AG10803 (cell line): ENCODE measurements around the gene FOXP1.

ENCODE experiments used
- DNase-seq: peaks from one replicate; pipeline ENCODE4 v3.0.0; 2010; ENCODE audit warnings: low read depth
- H3K4me3 ChIP-seq: 2 replicates; pipeline ENCODE4 v1.5.1; 2011; ENCODE audit warnings: mild to moderate bottlenecking, low read length, control low read depth
- TF ChIP-seq, protein P1 (sequence below): conservative IDR thresholded peaks from 2 replicates; pipeline ENCODE4 v1.5.1; 2011; ENCODE audit warnings: mild to moderate bottlenecking, low read length, control low read depth, inconsistent platforms

FOXP1 gene

DNA sequence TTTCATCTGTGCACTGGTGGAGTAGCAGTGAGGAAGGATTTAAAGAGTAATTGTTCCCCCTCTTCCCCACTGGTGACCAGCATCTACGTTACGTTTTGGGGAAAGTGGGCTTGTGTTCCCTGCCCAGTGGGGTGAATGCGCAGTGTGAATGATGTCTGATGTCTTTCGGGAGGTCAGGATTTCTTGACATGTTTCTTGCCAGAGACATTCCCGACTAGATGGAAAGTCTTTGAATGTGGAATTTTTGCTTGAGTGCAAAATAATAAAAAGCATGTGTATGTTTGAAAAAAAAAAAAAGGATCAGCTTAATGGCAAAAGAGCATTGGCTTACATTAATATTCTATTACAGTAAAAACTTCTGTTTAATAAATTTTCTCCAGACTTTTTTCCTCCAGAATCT is 632.2 kb downstream of the FOXP1 start:
- DNase-seq: peak; percentile 40

GRCh38 chr3:70947579-70947978 is 635.9 kb downstream of the FOXP1 start:
- TF ChIP-seq, protein P1, sequence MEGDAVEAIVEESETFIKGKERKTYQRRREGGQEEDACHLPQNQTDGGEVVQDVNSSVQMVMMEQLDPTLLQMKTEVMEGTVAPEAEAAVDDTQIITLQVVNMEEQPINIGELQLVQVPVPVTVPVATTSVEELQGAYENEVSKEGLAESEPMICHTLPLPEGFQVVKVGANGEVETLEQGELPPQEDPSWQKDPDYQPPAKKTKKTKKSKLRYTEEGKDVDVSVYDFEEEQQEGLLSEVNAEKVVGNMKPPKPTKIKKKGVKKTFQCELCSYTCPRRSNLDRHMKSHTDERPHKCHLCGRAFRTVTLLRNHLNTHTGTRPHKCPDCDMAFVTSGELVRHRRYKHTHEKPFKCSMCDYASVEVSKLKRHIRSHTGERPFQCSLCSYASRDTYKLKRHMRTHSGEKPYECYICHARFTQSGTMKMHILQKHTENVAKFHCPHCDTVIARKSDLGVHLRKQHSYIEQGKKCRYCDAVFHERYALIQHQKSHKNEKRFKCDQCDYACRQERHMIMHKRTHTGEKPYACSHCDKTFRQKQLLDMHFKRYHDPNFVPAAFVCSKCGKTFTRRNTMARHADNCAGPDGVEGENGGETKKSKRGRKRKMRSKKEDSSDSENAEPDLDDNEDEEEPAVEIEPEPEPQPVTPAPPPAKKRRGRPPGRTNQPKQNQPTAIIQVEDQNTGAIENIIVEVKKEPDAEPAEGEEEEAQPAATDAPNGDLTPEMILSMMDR: no peak
- no peak overlapping the region for H3K4me3 ChIP-seq
- peak; percentile 29 for DNase-seq

More for the DNA sequence above, 632.2 kb downstream of the FOXP1 start:
- TF ChIP-seq, protein P1: no peak
- H3K4me3 ChIP-seq: no peak overlapping the region

GRCh38 chr3:70943886-70944285 is 639.6 kb downstream of the FOXP1 start:
- no peak overlapping the region for H3K4me3 ChIP-seq
- DNase-seq: peak; percentile 37
- TF ChIP-seq, protein P1: no peak

- no peak overlapping the region for H3K4me3 ChIP-seq
- TF ChIP-seq, protein P1: no peak
- DNase-seq: no peak
Measured at GRCh38 chr3:70933105-70933810, 650.3 kb downstream of the FOXP1 start.

DNA sequence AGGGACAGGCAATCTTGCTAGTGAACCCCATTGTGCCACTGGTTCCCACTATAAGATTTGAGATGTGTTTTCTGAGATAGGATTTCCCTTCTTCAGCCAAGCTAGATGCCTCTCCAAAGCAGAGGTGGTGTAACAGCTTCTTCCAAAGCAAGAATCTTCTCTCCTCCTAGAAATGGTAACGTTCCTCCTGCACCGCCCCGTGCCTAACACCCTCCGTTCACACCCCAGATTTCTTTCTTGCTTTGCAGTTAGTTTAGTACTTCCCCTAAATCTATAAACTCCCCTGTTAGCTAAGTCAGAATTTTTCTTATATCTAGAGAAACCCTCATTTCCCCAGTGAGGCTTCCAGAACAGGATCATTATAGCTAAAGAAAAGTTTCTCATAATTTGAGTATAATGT is 653.5 kb downstream of the FOXP1 start:
- DNase-seq: no peak
- TF ChIP-seq, protein P1: no peak
- H3K4me3 ChIP-seq: no peak overlapping the region

DNA sequence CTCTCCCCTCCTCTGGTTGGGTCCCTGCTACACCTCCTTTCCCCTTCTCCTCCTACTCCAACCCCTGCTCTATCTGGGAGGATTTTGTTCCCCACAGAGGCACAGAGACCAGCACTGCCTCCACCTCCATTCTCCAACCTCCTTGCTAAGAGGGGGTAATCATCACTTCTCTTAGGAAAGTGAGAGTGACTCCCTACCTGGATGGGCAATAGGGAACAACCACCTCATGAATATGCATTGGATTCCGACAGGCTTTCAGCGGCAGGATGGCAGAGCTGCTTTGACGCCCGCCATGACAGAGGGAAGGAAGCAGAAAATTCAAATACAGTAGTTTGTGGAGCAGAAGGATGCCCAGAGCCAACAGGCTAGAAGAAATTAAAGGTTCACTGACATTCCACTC is 656.3 kb downstream of the FOXP1 start:
- DNase-seq: no peak
- no peak overlapping the region for H3K4me3 ChIP-seq
- TF ChIP-seq, protein P1: no peak

DNA sequence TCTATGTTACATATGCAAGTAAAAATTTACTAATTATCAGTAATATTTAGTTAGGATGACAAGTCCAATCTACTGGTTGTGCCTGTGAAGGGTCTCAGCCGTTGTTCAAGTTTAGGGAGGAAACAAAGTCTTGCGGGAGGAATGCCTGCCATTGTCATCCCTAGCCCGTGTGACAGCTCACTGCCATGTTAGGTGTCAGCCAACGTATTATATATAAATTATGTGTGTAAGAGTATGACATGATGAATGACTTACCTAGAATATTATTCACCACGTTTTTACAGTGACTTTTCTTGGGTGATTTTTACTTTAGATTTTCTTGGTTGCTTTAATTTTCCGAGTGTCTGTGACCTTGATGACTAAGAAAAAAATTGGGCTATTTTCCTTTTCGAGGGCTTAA is 656.7 kb downstream of the FOXP1 start:
- TF ChIP-seq, protein P1: no peak
- no peak for DNase-seq
- H3K4me3 ChIP-seq: no peak overlapping the region
